GM23248 (cell line): ENCODE results near the gene PAIP2.

ENCODE experiments used
- EZH2 ChIP-seq: fragments of 200-600 bp; sonication (generic); IDR thresholded peaks from 2 replicates; pipeline ENCODE4 v1.6.1; 2018; ENCODE audit warnings: antibody characterized with exemption, mild to moderate bottlenecking; ENCODE audit not compliant: insufficient read depth, poor library complexity, severe bottlenecking
- EZH2phosphoT487 ChIP-seq: fragments of 200-600 bp; sonication (generic); IDR thresholded peaks from 2 replicates; pipeline ENCODE4 v1.6.1; 2018; ENCODE audit warnings: antibody characterized with exemption, moderate library complexity, mild to moderate bottlenecking, low read depth; ENCODE audit not compliant: insufficient read depth

DNA sequence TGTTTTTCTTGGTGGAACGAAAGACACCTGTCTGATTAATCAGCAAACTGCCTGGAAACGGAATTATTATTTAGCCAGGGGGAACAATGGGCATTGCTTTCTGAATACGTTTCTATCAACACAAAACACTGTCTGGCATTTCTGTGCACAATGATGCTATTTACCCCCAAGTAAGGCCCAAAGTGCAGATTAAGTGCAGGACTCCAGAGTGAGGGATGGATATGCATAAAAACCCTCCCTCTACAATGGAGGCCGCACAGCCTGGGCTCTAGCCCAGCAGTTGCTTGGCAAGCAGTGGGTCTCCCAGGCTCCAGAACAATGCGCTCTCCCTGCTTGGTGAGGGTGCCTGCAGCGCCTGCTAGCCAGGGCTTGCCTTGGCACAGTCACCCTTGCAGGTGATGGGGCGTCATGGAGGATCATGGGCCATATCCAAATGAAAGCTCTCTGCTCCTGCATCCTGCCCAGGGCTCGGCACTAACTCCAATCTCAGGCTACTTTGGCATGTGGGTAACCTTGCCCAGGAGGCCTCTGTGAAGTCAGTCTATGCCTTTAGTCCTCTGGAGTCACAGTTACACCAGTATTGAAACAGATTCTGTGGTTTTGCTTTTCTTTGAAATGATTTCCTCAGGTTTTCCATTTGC is 73.7 kb downstream of the PAIP2 start:
- no peak for TF ChIP-seq EZH2
- no peak for TF ChIP-seq EZH2phosphoT487
